Measurements from ENCODE around the gene PRSS36. TPM values are rescaled to one million over a fixed set of nuclear protein-coding genes. Genes with fewer than 3 reads are reported as not detected.
"Not testable (repeated sequence)": the region's sequence is repeated elsewhere in the genome, so short reads cannot be mapped to it uniquely, and the experiment has no call there.

Gene PRSS36
- total RNA-seq, 1 donor from 2014 or later: 0.68 TPM

DNA sequence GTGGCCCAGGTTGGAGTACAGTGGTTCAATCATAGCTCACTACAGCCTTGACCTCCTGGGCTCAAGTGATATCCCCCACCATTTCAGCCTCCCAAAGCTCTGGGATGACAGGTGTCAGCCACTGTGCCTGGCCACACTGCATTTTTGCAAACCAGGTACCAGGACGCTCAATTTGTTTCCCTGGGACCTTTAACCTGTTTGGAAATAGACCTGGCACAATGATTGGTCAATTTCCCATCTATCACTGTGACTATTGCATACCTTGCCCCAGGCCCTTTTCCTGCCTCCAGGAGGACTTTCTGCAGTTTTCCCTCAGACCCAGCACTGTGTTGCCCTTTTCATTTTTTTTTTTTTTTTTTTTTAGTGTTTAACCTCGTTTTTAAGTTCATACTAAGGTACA, 19.0 kb upstream of the PRSS36 start:
- TF ChIP-seq, protein P1, sequence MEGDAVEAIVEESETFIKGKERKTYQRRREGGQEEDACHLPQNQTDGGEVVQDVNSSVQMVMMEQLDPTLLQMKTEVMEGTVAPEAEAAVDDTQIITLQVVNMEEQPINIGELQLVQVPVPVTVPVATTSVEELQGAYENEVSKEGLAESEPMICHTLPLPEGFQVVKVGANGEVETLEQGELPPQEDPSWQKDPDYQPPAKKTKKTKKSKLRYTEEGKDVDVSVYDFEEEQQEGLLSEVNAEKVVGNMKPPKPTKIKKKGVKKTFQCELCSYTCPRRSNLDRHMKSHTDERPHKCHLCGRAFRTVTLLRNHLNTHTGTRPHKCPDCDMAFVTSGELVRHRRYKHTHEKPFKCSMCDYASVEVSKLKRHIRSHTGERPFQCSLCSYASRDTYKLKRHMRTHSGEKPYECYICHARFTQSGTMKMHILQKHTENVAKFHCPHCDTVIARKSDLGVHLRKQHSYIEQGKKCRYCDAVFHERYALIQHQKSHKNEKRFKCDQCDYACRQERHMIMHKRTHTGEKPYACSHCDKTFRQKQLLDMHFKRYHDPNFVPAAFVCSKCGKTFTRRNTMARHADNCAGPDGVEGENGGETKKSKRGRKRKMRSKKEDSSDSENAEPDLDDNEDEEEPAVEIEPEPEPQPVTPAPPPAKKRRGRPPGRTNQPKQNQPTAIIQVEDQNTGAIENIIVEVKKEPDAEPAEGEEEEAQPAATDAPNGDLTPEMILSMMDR (conservative IDR thresholded peaks at IDR 0.05): no peak
- Mint-ChIP-seq H3K27ac (ENCODE audit: unreplicated experiment) (no peak overlapping the region), H3K36me3 (ENCODE audit: low read depth) (no peaks in the 10 kb centered on the region), H3K9me3 (no peaks in the 10 kb centered on the region), H3K4me1 (peaks cover 14% of the 10 kb centered on the region), H3K27me3 (ENCODE audit: low read depth) (no peaks in the 10 kb centered on the region), H3K4me3 (no peak overlapping the region)
- DNase-seq (ENCODE audit: low read depth, low spot score): no peak

DNA sequence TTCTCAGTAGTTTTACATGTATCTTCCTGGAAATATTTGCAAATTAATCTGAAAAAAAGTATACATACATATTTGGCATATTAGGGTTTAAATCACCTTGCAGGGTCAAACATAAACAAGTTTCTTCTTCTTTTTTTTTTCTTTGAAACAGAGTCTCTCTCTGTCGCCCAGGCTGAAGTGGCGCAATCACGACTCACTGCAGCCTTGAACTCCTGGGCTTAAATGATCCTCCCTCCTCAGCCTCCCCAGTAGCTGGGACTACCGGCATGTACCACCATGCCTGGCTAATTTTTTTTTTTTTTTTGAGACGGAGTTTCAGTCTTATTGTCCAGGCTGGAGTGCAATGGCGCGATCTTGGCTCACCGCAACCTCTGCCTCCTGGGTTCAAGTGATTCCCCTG, 17.4 kb upstream of the PRSS36 start:
- TF ChIP-seq, protein P1 (conservative IDR thresholded peaks at IDR 0.05): no peak
- Mint-ChIP-seq H3K4me3 (no peak overlapping the region), H3K9me3 (no peaks in the 10 kb centered on the region), H3K4me1 (peaks cover 14% of the 10 kb centered on the region), H3K36me3 (ENCODE audit: low read depth) (no peaks in the 10 kb centered on the region), H3K27ac (ENCODE audit: unreplicated experiment) (no peak overlapping the region), H3K27me3 (ENCODE audit: low read depth) (no peaks in the 10 kb centered on the region)
- DNase-seq (ENCODE audit: low read depth, low spot score): no peak

DNA sequence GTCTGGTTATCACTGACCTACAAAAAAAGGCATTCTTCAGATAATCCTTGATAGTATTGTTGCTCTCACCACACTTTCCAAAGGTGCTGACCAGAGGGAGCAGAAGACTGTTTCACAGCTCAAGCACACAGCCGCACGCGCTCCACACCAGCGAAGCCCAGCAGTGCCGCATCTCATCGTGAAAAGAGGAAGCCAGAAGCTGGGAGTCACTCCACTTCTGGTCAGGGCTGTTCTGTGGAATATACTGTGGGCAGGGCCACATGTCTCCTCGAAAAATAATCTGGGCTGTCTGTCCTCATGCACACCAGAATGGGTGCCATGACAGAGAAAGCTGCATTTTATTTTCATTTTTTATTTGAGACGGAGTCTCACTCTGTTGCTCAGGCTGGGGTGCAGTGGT, 7.3 kb upstream of the PRSS36 start:
- TF ChIP-seq, protein P1 (conservative IDR thresholded peaks at IDR 0.05): no peak
- Mint-ChIP-seq H3K4me3 (no peak overlapping the region), H3K27ac (ENCODE audit: unreplicated experiment) (no peak overlapping the region), H3K27me3 (ENCODE audit: low read depth) (peaks cover 28% of the 10 kb centered on the region), H3K9me3 (no peaks in the 10 kb centered on the region), H3K36me3 (ENCODE audit: low read depth) (no peaks in the 10 kb centered on the region), H3K4me1 (no peaks in the 10 kb centered on the region)
- DNase-seq (ENCODE audit: low read depth, low spot score): no peak

DNA sequence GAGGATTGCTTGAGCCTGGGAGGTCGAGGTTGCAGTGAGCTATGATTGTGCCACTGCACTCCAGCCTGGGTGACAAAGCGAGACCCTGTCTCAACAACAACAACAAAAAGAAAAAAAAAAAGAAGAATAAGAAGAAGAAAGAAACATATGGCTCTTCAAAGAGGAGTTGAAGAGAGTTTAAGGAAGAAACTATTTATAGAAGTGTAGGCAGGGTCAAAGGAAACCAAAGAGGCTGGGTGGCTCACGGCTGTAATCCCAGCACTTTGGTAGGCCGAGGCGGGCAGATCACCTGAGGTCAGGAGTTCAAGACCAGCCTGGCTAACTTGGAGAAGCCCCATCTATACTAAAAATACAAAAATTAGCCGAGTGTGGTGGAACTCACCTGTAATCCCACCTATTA, 1.1 kb upstream of the PRSS36 start:
- DNase-seq (ENCODE audit: low read depth, low spot score); H3K36me3 Mint-ChIP-seq (ENCODE audit: low read depth); H3K4me1 Mint-ChIP-seq; H3K4me3 Mint-ChIP-seq; H3K27ac Mint-ChIP-seq (ENCODE audit: unreplicated experiment); H3K9me3 Mint-ChIP-seq: not testable (repeated sequence)
- H3K27me3 Mint-ChIP-seq (ENCODE audit: low read depth): peaks cover 47% of the 10 kb centered on the region

DNA sequence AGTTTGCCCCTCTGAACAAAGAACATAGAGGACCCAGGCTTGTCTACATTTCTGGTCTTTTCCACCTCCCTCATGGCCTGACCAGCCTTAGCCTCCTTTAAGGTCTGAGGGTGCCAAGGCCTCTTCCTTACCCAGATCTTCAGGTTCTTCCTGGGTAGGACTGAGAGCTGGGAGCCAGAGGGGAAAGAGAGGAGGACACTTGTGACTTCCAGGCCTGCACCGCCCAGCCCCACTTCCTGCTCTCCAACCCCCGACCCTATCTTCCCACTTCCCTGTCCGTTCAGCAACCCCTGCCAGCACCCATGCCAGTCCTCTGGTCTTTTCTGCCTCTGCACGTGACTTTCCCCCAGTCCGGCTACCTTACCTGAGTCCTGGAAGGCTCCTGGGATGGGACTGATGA, 534 bp downstream of the PRSS36 start:
- Mint-ChIP-seq H3K27me3 (ENCODE audit: low read depth) (peaks cover 51% of the 10 kb centered on the region), H3K36me3 (ENCODE audit: low read depth) (no peaks in the 10 kb centered on the region), H3K4me3 (no peak overlapping the region), H3K27ac (ENCODE audit: unreplicated experiment) (no peak overlapping the region), H3K9me3 (no peaks in the 10 kb centered on the region), H3K4me1 (peaks cover 4% of the 10 kb centered on the region)
- DNase-seq (ENCODE audit: low read depth, low spot score): no peak
- TF ChIP-seq, protein P1 (conservative IDR thresholded peaks at IDR 0.05): no peak

DNA sequence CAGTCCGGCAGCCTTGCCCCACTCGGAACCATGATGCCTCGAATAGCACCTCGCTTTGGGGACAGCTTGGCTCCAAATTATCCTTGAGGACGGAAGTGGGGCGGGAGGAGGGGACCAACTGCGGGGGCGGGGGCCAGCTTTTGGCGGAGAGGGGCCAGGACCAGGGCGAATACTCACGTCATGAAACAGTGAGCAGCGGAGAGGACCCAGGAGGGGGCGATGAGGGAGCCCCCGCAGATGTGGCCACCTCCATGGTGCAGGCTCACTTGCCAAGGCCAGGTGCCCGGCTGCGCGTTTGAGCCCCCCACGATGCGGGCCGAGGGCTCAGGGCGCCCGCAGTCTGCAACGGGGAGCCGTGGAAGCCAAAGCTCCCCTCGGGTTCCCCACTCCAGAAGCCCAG, 970 bp downstream of the PRSS36 start:
- Mint-ChIP-seq H3K4me1 (peaks cover 4% of the 10 kb centered on the region), H3K9me3 (no peaks in the 10 kb centered on the region), H3K36me3 (ENCODE audit: low read depth) (no peaks in the 10 kb centered on the region), H3K4me3 (no peak overlapping the region), H3K27me3 (ENCODE audit: low read depth) (peaks cover 51% of the 10 kb centered on the region), H3K27ac (ENCODE audit: unreplicated experiment) (no peak overlapping the region)
- no peak for DNase-seq (ENCODE audit: low read depth, low spot score)
- TF ChIP-seq, protein P1 (conservative IDR thresholded peaks at IDR 0.05): no peak
